Psoas muscle (tissue), 8 donors: Measurements from ENCODE around the gene PRRT1. TPM values are rescaled to one million over a fixed set of nuclear protein-coding genes. Genes with fewer than 3 reads are reported as not detected.

Source experiments
- ATAC-seq, 4 donors: fragments of 200-7000 bp; cut with Tn5 transposase; one replicate each; pipeline ENCODE4 v1.9.1; 2020; ENCODE audit warnings: moderate library complexity in 3 of 4, mild to moderate bottlenecking in 2 of 4
- DNase-seq, 2 donors: peaks; one replicate each; pipeline ENCODE4 v3.0.0-alpha.2; 2020
- H3K27ac ChIP-seq: fragments of 200-600 bp; one replicate; pipeline ENCODE4 v1.8.0; 2022
- H3K27me3 ChIP-seq, 3 donors: fragments of 200-600 bp in 1 of 3; one replicate each; pipeline versions ENCODE4 v1.6.1 to v1.8.0; 2013 to 2022; ENCODE audit warnings: low read length in 2 of 3, mild to moderate bottlenecking in 2 of 3, moderate library complexity in 1 of 3; ENCODE audit not compliant: insufficient read depth in 3 of 3
- H3K36me3 ChIP-seq, 2 donors: fragments of 200-600 bp in 1 of 2; one replicate each; pipeline versions ENCODE4 v1.6.1 to v1.8.0; 2013 to 2022; ENCODE audit warnings: low read depth in 1 of 2, mild to moderate bottlenecking in 1 of 2, moderate library complexity in 1 of 2; ENCODE audit not compliant: insufficient read depth in 1 of 2
- H3K4me1 ChIP-seq: fragments of 200-600 bp; one replicate; pipeline ENCODE4 v1.8.0; 2022
- H3K4me3 ChIP-seq: fragments of 200-600 bp; one replicate; pipeline ENCODE4 v1.8.0; 2022; ENCODE audit warnings: mild to moderate bottlenecking
- H3K9me3 ChIP-seq: fragments of 200-600 bp; one replicate; pipeline ENCODE4 v1.8.0; 2022
- CTCF ChIP-seq: fragments of 200-600 bp; IDR thresholded peaks from one replicate; pipeline ENCODE4 v1.8.0; 2022; ENCODE audit warnings: antibody characterized with exemption
- WGBS, 3 donors: extraction: QIAGEN DNeasy Blood & Tissue Kit; methylation state at CpG; one replicate each; pipeline versions ENCODE4 v1.1.6 to v1.1.7; 2013; 5-methylcytosine and 5-hydroxymethylcytosine counted together
- intact Hi-C, 2 donors: fragments of 100-400 bp; cut with DNase I; formaldehyde crosslinking; loops; one replicate each; pipeline versions ENCODE4 v1.11.0 to v1.14.2; 2022
- long read RNA-seq, 2 donors: library from polyadenylated mRNA; unstranded; transcript quantifications; one replicate each; pipeline ENCODE4 v2.0.0, GENCODE V29; 2021
- polyA plus RNA-seq, 3 donors: library from polyadenylated mRNA; stranded (reverse); fragments of 200-250 nt; gene quantifications; one replicate each; pipeline ENCODE4 v1.2.3, GENCODE V29; 2013
- total RNA-seq, 4 donors: library from RNA; stranded (reverse); fragmentation: NEBNext Ultra II Directional in 2 of 4; extraction: Animal tissue kit (Norgen Biotek cat#: 25700) in 2 of 4; gene quantifications; one replicate each; pipeline versions ENCODE4 v1.2.1 to v1.2.4, GENCODE V29; 2021 to 2023
- donor health status: healthy with polysubstance abuse.
- donor health status: DM: no; HTN: no; CAD: no; lungs with moderate emphysema.
- donor health status: Bipolar disorder and iron deficiency.
- donor health status: healthy.
- donor health status: DM: yes; HTN: yes; CAD: no.
- donor health status: DM: no; HTN: no; CAD: no.
- donor health status: DM: no; HTN: no; CAD: no.
- donor health status: DM: yes; HTN: yes; CAD: no.

Gene PRRT1
- total RNA-seq (under 1 TPM; 0.08 to 0.51 (median 0.16) TPM), polyA plus RNA-seq (under 1 TPM; 0.22 to 0.28 (median 0.26) TPM)
- long read RNA-seq, donor 1, result 0 reads
- long read RNA-seq, donor 2, partial matches to known transcripts, result 1 of 1 reads
- long read RNA-seq, donor 2, other reads (novel, unspliced or antisense), result 0 of 1 reads

- peaks cover 2 to 16% of the 10 kb centered on the region in 2 donors for H3K36me3 ChIP-seq
- no peaks in the 10 kb centered on the region for H3K9me3 ChIP-seq
- peak within 1 kb of the TSS; percentile 74 for H3K27ac ChIP-seq
- TF ChIP-seq CTCF, result no peak
- peaks cover 9% of the 10 kb centered on the region for H3K4me1 ChIP-seq
- 23 to 41% (median 36%) methylated on average over 10 to 18 of the region's 24 CpGs for WGBS, 3 donors
- H3K4me3 ChIP-seq, result peak within 1 kb of the TSS; percentile 76
- DNase-seq, result no peak
- ATAC-seq, result no peak
- peaks cover 0 to 31% (median 17%) of the 10 kb centered on the region in 3 donors for H3K27me3 ChIP-seq
- intact Hi-C loops, result loop anchor here in 1 of 2 donors (5.0 kb wide), 1 partner anchor 35 kb away; no protein-coding TSS in a partner anchor
Measured at GRCh38 chr6:32151863-32152768, at the start of gene PRRT1. PRRT1 (minus strand) TSS chr6:32151939; CDS start chr6:32151827, 112 bp downstream.

- Histone ChIP-seq H3K4me1 (peaks cover 10% of the 10 kb centered on the region), H3K9me3 (no peaks in the 10 kb centered on the region), H3K36me3 (no peaks in the 10 kb centered on the region), H3K4me3 (no peak overlapping the region), H3K27ac (no peak overlapping the region), H3K27me3 (no peaks in the 10 kb centered on the region)
- intact Hi-C loops, result no loop called here
- DNase-seq (no peak), ATAC-seq (no peak)
- WGBS, 3 donors, result 83 to 85% (median 84%) methylated on average over 13 of the region's 13 CpGs
- no peak for TF ChIP-seq CTCF
Measured at GRCh38 chr6:32200711-32201475, 49.2 kb upstream of the PRRT1 start.

GRCh38 chr6:32198866-32199265 lies 47.1 kb upstream of the PRRT1 start:
- intact Hi-C loops, result loop anchor here (5.0 to 10.0 kb wide), 2 partner anchors 82 to 996 kb away; partner anchors contain the start of gene COL11A2 (in 1 of the 2)

GRCh38 chr6:32198345-32198696 lies 46.6 kb upstream of the PRRT1 start:
- no peak for ATAC-seq
- H3K27me3 ChIP-seq, result no peaks in the 10 kb centered on the region
- intact Hi-C loops, result loop anchor here (5.0 to 10.0 kb wide), 2 partner anchors 81 to 996 kb away; partner anchors contain the start of gene COL11A2 (in 1 of the 2)
- no peak overlapping the region for H3K27ac ChIP-seq
- WGBS, 3 donors, result 68 to 75% (median 71%) methylated on average over 3 of the region's 3 CpGs
- H3K4me1 ChIP-seq, result peaks cover 18% of the 10 kb centered on the region
- TF ChIP-seq CTCF, result no peak
- DNase-seq, result no peak
- no peaks in the 10 kb centered on the region for H3K36me3 ChIP-seq
- H3K4me3 ChIP-seq, result no peak overlapping the region
- H3K9me3 ChIP-seq, result no peaks in the 10 kb centered on the region

More at GRCh38 chr6:32198866-32199265, 47.1 kb upstream of the PRRT1 start:
- H3K9me3 ChIP-seq, result no peaks in the 10 kb centered on the region
- H3K36me3 ChIP-seq, result no peaks in the 10 kb centered on the region
- H3K4me3 ChIP-seq, result no peak overlapping the region
- no peak for ATAC-seq
- H3K27me3 ChIP-seq, result no peaks in the 10 kb centered on the region
- TF ChIP-seq CTCF, result no peak
- H3K4me1 ChIP-seq, result peaks cover 18% of the 10 kb centered on the region
- no peak overlapping the region for H3K27ac ChIP-seq
- 89 to 91% (median 89%) methylated on average over 17 of the region's 17 CpGs for WGBS, 3 donors
- no peak for DNase-seq
